Panc1 (cell line): ENCODE results near the gene OSBPL5. TPM values are rescaled to one million over a fixed set of nuclear protein-coding genes. Genes with fewer than 3 reads are reported as not detected.

Source experiments
- ATAC-seq: fragments of 200-7000 bp; cut with Tn5 transposase; 2 replicates; pipeline ENCODE4 v1.9.1; 2020; ENCODE audit warnings: mild to moderate bottlenecking, moderate library complexity
- BruUV-seq: library from RNA; stranded (reverse); fragments of 400-500 nt; replicated peaks from 2 replicates; lab custom pipeline; 2021; lab: Mats Ljungman, UMichigan
- CTCF ChIA-PET: fragments of 300-600 bp; sonication (Branson Sonifier 250); formaldehyde crosslinking; loops from one replicate; lab custom pipeline; 2022; ENCODE audit warnings: antibody characterized with exemption; lab: Charles Lee
- POLR2A ChIA-PET: fragments of 300-600 bp; sonication (Branson Sonifier 250); formaldehyde crosslinking; loops from one replicate; lab custom pipeline; 2022; ENCODE audit warnings: antibody characterized with exemption; lab: Charles Lee
- DNase-seq: peaks from one replicate; pipeline ENCODE4 v3.0.0-alpha.2; 2010; ENCODE audit warnings: low read depth, low spot score
- H3K27ac ChIP-seq: 2 replicates; pipeline ENCODE4 v1.5.1; 2011; ENCODE audit warnings: mild to moderate bottlenecking, low read length, inconsistent platforms
- H3K27me3 ChIP-seq: fragments of 200-500 bp; sonication (Bioruptor generic); 2 replicates; pipeline ENCODE4 v1.6.0; 2014; ENCODE audit warnings: low read length, inconsistent platforms; ENCODE audit not compliant: control insufficient read depth, insufficient read depth
- H3K36me3 ChIP-seq: fragments of 200-500 bp; sonication (Bioruptor generic); 2 replicates; pipeline ENCODE4 v1.5.1; 2014; ENCODE audit warnings: inconsistent platforms, mild to moderate bottlenecking, low read length, moderate library complexity; ENCODE audit not compliant: control insufficient read depth, insufficient read depth
- H3K4me1 ChIP-seq: 2 replicates; pipeline ENCODE4 v1.5.1; 2011; ENCODE audit warnings: inconsistent platforms, mild to moderate bottlenecking, low read length, moderate library complexity; ENCODE audit not compliant: control insufficient read depth, insufficient read depth
- H3K4me3 ChIP-seq, 2 experiments: 2 replicates each; pipeline ENCODE4 v1.5.1; 2011 to 2012; ENCODE audit warnings: low read depth in 2 of 2, low read length in 2 of 2, mild to moderate bottlenecking in 2 of 2, inconsistent platforms in 1 of 2, moderate library complexity in 1 of 2
- H3K9me3 ChIP-seq: fragments of 200-500 bp; sonication (Bioruptor generic); 2 replicates; pipeline ENCODE4 v1.5.1; 2014; ENCODE audit warnings: low read depth, mild to moderate bottlenecking, inconsistent platforms, low read length, moderate library complexity; ENCODE audit not compliant: control insufficient read depth, insufficient read depth
- CTCF ChIP-seq: fragments of 450-650 bp; IDR thresholded peaks from 2 replicates; pipeline ENCODE4 v1.5.1; 2017; ENCODE audit warnings: mild to moderate bottlenecking
- POLR2AphosphoS5 ChIP-seq: IDR thresholded peaks from 2 replicates; pipeline ENCODE4 v1.6.1; 2012; ENCODE audit warnings: mild to moderate bottlenecking, low read depth, low read length, moderate library complexity
- REST ChIP-seq, 2 experiments: IDR thresholded peaks; 2 replicates each; pipeline ENCODE4 v1.6.1; 2011 to 2012; ENCODE audit warnings: low read depth in 2 of 2, control low read depth in 1 of 2, low read length in 1 of 2, mild to moderate bottlenecking in 1 of 2, moderate library complexity in 1 of 2; ENCODE audit not compliant: insufficient read depth in 1 of 2
- SIN3A ChIP-seq: IDR thresholded peaks from 2 replicates; pipeline ENCODE4 v1.6.1; 2012; ENCODE audit warnings: low read depth, mild to moderate bottlenecking, low read length, moderate library complexity, borderline replicate concordance; ENCODE audit not compliant: insufficient read depth
- TCF7L2 ChIP-seq: IDR thresholded peaks from 2 replicates; pipeline ENCODE4 v1.6.1; 2011; ENCODE audit warnings: mild to moderate bottlenecking, low read depth, low read length, inconsistent platforms
- in situ Hi-C: cut with HindIII; loops from 2 replicates; pipeline ENCODE4 v1.10.0; 2016; ENCODE audit warnings: low sequenced_read_pairs, low pct_unique_long_range_greater_than_20kb
- intact Hi-C: fragments of 100-400 bp; cut with micrococcal nuclease; formaldehyde crosslinking; loops from one replicate; pipeline ENCODE4 v1.10.0; 2022; ENCODE audit not compliant: unreplicated experiment
- total RNA-seq: library from RNA; stranded (reverse); gene quantifications from one replicate; pipeline ENCODE4 v1.2.1, GENCODE V29; 2021; ENCODE audit not compliant: unreplicated experiment

Gene OSBPL5
- total RNA-seq, 1 experiment from 2014 or later = 20.2 TPM

GRCh38 chr11:3213659-3214419 lies 48.7 kb upstream of the OSBPL5 start:
- intact Hi-C loops = no loop called here
- TF ChIP-seq REST (IDR thresholded peaks at IDR 0.05; ENCODE audit: insufficient read depth in 1 of 2, low read depth in 2 of 2, low read length in 1 of 2) = no peak
- no peak for TF ChIP-seq POLR2AphosphoS5
- TF ChIP-seq CTCF = no peak
- TF ChIP-seq SIN3A = no peak
- TF ChIP-seq TCF7L2 = no peak
- no TSS peak for BruUV-seq
- in situ Hi-C loops = no loop called here
- Histone ChIP-seq H3K27ac (no peak overlapping the region), H3K27me3 (peaks cover 28% of the 10 kb centered on the region), H3K9me3 (no peaks in the 10 kb centered on the region), H3K4me1 (peaks cover 11% of the 10 kb centered on the region), H3K4me3 (no peak overlapping the region), H3K36me3 (no peaks in the 10 kb centered on the region)
- POLR2A ChIA-PET = no interaction called here
- DNase-seq (no peak), ATAC-seq (no peak)
- CTCF ChIA-PET = interaction anchor here (1.1 kb wide), 1 partner anchor 52 kb away, joined by 3 read pairs; no protein-coding TSS in a partner anchor

- in situ Hi-C loops = no loop called here
- no peaks in the 10 kb centered on the region for H3K9me3 ChIP-seq
- H3K36me3 ChIP-seq = no peaks in the 10 kb centered on the region
- no TSS peak for BruUV-seq
- ATAC-seq (no peak), DNase-seq (no peak)
- H3K4me3 ChIP-seq = no peak overlapping the region
- H3K4me1 ChIP-seq = no peaks in the 10 kb centered on the region; the same call in 1 of the 2 replicates
- ChIA-PET CTCF (interaction anchor here (0.5 kb wide), 1 partner anchor 135 kb away, joined by 6 read pairs; no protein-coding TSS in a partner anchor), POLR2A (no interaction called here)
- H3K27ac ChIP-seq = no peak overlapping the region
- TF ChIP-seq REST (IDR thresholded peaks at IDR 0.05; ENCODE audit: insufficient read depth in 1 of 2, low read depth in 2 of 2, low read length in 1 of 2) = no peak
- no peak for TF ChIP-seq SIN3A
- no peak for TF ChIP-seq CTCF
- TF ChIP-seq TCF7L2 = no peak
- TF ChIP-seq POLR2AphosphoS5 = no peak
- H3K27me3 ChIP-seq = peaks cover 12% of the 10 kb centered on the region
- intact Hi-C loops = no loop called here
Observed at GRCh38 chr11:3208272-3208671, 43.2 kb upstream of the OSBPL5 start.
